Upper lobe of left lung (tissue), 6 donors: ENCODE results near the gene FNDC7. TPM values are rescaled to one million over a fixed set of nuclear protein-coding genes. Genes with fewer than 3 reads are reported as not detected.

Experiments used
- ATAC-seq, 2 donors: fragments of 200-7000 bp; cut with Tn5 transposase; one replicate each; pipeline ENCODE4 v1.9.1; 2022; ENCODE audit warnings: mild to moderate bottlenecking in 2 of 2, moderate library complexity in 2 of 2; ENCODE audit not compliant: low FRiP score in 2 of 2
- DNase-seq, 2 donors: peaks; one replicate each; pipeline ENCODE4 v3.0.0-alpha.2; 2019 to 2020
- H3K27ac ChIP-seq, 4 donors: fragments of 200-600 bp; sonication (generic); one replicate each; pipeline ENCODE4 v1.5.1; 2016 to 2019
- H3K27me3 ChIP-seq, 4 donors: fragments of 200-600 bp; sonication (generic); one replicate each; pipeline ENCODE4 v1.5.1; 2017 to 2019
- H3K36me3 ChIP-seq, 4 donors: fragments of 200-600 bp; sonication (generic); one replicate each; pipeline ENCODE4 v1.5.1; 2016 to 2019
- H3K4me1 ChIP-seq, 4 donors: fragments of 200-600 bp; sonication (generic); one replicate each; pipeline ENCODE4 v1.5.1; 2018 to 2019
- H3K4me3 ChIP-seq, 4 donors: fragments of 200-600 bp; sonication (generic); one replicate each; pipeline ENCODE4 v1.5.1; 2017 to 2019; ENCODE audit warnings: mild to moderate bottlenecking in 2 of 4, moderate library complexity in 1 of 4
- H3K9me3 ChIP-seq, 4 donors: fragments of 200-600 bp; sonication (generic); one replicate each; pipeline ENCODE4 v1.5.1; 2018 to 2019
- EP300 ChIP-seq, 4 donors: sonication (generic); formaldehyde crosslinking; IDR thresholded peaks; one replicate each; pipeline ENCODE4 v1.5.1; 2017; ENCODE audit warnings: antibody characterized with exemption in 4 of 4, control low read depth in 2 of 4
- POLR2A ChIP-seq, 4 donors: fragments of 450-650 bp; IDR thresholded peaks; one replicate each; pipeline ENCODE4 v1.5.1; 2016 to 2017; ENCODE audit warnings: antibody characterized with exemption in 4 of 4, mild to moderate bottlenecking in 2 of 4
- POLR2AphosphoS5 ChIP-seq, 2 donors: sonication (generic); formaldehyde crosslinking; IDR thresholded peaks; one replicate each; pipeline ENCODE4 v1.5.1; 2017; ENCODE audit warnings: antibody characterized with exemption in 2 of 2
- WGBS, 2 donors: methylation state at CpG; one replicate each; pipeline ENCODE4 v1.1.5; 2017 to 2018; 5-methylcytosine and 5-hydroxymethylcytosine counted together
- total RNA-seq, 6 donors: library from RNA; depleted of rRNA in 4 of 6; stranded (reverse); fragments of >200 nt in 4 of 6; gene quantifications; one replicate each; pipeline versions ENCODE4 v1.1.0 to v1.2.1, GENCODE V29; 2016 to 2021
- TF ChIP-seq, protein P1 (sequence below), 6 experiments: fragments of 450-650 bp in 4 of 6; fragments of 200-600 bp in 2 of 6; sonication (generic) in 2 of 6; IDR thresholded peaks; one replicate each; pipeline ENCODE4 v1.5.1; 2016 to 2019; ENCODE audit warnings: antibody characterized with exemption in 6 of 6
- donor health status: DM: no; HTN: no; CAD: no; lungs with moderate emphysema.
- donor health status: DM: no; HTN: yes; CAD: no; lungs with severe emphysema.

Gene FNDC7, protein sequence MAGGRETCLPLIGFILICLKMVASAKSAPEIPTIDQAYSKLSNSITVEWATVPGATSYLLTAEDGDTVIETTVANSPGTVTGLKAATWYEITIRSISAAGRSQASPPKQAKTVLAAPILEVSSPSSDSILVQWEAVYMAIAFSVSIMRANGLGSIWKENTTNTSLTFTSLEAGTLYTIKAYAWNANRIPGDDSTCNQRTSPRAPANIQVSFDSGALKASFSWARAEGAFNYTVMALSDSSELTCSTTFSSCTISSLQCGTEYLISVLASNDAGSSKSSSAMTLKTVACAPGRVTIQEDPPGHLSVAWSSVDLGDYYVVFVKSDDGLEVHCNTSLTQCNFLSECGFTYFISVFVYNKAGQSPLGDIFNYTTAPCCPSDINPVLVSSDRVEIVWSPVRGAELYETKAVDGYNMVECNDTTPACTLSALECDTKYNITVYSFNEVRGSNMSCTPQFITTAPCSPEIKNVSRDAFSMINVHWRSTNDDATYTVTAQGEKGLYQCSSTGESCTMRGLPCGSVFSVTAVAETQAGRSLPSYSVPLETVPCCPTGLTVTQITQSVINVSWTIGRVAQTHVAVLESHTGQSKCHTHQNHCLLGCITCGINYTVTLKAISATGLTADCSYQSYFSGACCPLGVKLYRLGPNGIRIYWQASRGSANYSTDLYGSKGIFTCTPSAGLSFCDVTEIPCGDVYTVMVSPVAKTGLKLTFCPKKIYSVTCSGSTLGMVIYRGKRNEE
- 1 to 10 TPM in 1 of 6 donors, not detected in 5; 2.1 TPM for total RNA-seq

DNA sequence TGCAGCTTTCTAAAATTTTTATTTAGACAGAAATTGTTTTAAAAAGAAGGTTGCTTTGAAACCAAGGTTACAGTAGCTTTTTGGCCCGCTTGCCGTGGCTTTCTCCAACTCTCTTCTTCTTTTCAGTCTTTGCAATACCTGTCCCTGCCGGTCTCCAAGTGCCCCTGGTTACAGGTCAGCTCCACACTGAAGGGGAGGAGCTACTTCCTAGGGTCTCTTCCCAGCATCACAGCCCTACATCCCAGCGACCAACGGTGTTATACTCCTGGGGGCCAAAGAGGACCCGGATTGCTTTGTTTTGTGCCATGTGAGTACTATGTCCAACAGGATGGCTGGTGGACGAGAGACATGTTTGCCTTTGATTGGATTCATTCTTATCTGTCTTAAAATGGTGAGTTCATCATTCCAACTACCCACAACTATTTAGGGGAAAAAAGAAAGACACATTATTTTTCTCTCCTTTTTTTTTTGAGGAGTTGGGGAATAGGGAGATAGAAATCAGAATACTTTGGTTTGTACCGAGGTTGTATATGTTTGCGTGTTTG is at the start of gene FNDC7:
FNDC7 (plus strand) TSS at position 303 of the 545 bp plus-strand sequence; CDS start at position 329, 26 bp downstream.
- DNase-seq (no peak), ATAC-seq (no peak)
- H3K4me1 ChIP-seq = no peaks in the 10 kb centered on the region
- TF ChIP-seq, protein P1, sequence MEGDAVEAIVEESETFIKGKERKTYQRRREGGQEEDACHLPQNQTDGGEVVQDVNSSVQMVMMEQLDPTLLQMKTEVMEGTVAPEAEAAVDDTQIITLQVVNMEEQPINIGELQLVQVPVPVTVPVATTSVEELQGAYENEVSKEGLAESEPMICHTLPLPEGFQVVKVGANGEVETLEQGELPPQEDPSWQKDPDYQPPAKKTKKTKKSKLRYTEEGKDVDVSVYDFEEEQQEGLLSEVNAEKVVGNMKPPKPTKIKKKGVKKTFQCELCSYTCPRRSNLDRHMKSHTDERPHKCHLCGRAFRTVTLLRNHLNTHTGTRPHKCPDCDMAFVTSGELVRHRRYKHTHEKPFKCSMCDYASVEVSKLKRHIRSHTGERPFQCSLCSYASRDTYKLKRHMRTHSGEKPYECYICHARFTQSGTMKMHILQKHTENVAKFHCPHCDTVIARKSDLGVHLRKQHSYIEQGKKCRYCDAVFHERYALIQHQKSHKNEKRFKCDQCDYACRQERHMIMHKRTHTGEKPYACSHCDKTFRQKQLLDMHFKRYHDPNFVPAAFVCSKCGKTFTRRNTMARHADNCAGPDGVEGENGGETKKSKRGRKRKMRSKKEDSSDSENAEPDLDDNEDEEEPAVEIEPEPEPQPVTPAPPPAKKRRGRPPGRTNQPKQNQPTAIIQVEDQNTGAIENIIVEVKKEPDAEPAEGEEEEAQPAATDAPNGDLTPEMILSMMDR (IDR thresholded peaks at IDR 0.05) = no peak
- TF ChIP-seq POLR2A (IDR thresholded peaks at IDR 0.05) = no peak
- no peak for TF ChIP-seq EP300 (IDR thresholded peaks at IDR 0.05)
- TF ChIP-seq POLR2AphosphoS5 (IDR thresholded peaks at IDR 0.05) = no peak
- H3K36me3 ChIP-seq = no peaks in the 10 kb centered on the region
- no peak within 1 kb of the TSS for H3K4me3 ChIP-seq
- H3K9me3 ChIP-seq = no peaks in the 10 kb centered on the region
- H3K27ac ChIP-seq = no peak within 1 kb of the TSS
- no peaks in the 10 kb centered on the region for H3K27me3 ChIP-seq
- WGBS, 2 donors = 50 to 57% methylated on average over 8 to 9 of the region's 9 CpGs

DNA sequence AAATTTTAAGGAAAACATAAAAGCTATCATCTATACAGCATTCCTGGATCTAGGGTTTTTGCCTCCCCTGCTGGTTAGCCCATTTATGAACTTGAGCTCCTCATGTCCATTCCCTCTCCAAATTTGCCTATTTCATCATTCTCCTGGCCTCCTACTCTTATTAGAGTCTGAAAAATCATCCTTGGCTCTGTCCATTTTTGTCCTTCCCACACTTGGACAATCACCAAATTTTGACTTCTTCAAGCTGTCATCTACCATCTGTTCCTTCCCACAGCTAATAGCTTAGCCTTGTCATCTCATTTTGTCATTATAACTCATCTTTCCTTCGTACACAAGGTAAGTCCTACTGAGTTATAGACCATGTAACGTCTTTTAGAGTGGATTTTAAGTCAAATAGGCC is 49.6 kb upstream of the FNDC7 start:
- no peak for ATAC-seq
- no peak overlapping the region for H3K4me3 ChIP-seq
- 82 to 85% methylated on average over 2 of the region's 2 CpGs for WGBS, 2 donors
- H3K4me1 ChIP-seq = peaks cover 0 to 10% (median 5%) of the 10 kb centered on the region in 4 donors
- no peak for DNase-seq
- no peak overlapping the region for H3K27ac ChIP-seq
- H3K9me3 ChIP-seq = no peaks in the 10 kb centered on the region
- TF ChIP-seq POLR2AphosphoS5 (IDR thresholded peaks at IDR 0.05) (no peak), EP300 (IDR thresholded peaks at IDR 0.05) (no peak)
- TF ChIP-seq, protein P1 (IDR thresholded peaks at IDR 0.05) = no peak
- H3K27me3 ChIP-seq = no peaks in the 10 kb centered on the region
- H3K36me3 ChIP-seq = no peaks in the 10 kb centered on the region

DNA sequence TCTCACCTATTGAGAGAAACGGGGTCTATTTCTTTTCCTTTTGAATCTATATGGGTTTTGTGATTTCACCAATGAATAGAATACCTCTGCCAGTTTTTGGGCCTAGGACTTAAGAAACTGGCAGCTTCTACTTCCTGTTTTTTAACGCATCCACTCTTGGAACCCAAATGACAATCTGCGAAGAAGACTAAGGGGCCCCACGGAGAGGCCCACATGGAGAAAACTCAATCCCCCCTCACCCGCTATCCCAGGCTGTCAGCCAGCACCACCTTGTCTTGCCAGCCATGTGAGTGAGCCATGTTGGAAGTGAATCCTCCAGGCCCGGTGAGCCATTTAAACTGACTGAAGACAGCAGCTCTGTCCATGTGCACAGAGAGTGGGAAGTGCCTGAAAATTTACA is 48.2 kb upstream of the FNDC7 start:
- DNase-seq (no peak), ATAC-seq (no peak)
- H3K27ac ChIP-seq = no peak overlapping the region
- H3K27me3 ChIP-seq = no peaks in the 10 kb centered on the region
- no peaks in the 10 kb centered on the region for H3K9me3 ChIP-seq
- TF ChIP-seq, protein P1 (IDR thresholded peaks at IDR 0.05) = no peak
- no peak for TF ChIP-seq POLR2AphosphoS5 (IDR thresholded peaks at IDR 0.05)
- TF ChIP-seq POLR2A (IDR thresholded peaks at IDR 0.05) = no peak
- no peak for TF ChIP-seq EP300 (IDR thresholded peaks at IDR 0.05)
- H3K36me3 ChIP-seq = no peaks in the 10 kb centered on the region
- peaks cover 0 to 10% (median 5%) of the 10 kb centered on the region in 4 donors for H3K4me1 ChIP-seq
- 77 to 78% methylated on average over 6 of the region's 6 CpGs for WGBS, 2 donors
- no peak overlapping the region for H3K4me3 ChIP-seq

DNA sequence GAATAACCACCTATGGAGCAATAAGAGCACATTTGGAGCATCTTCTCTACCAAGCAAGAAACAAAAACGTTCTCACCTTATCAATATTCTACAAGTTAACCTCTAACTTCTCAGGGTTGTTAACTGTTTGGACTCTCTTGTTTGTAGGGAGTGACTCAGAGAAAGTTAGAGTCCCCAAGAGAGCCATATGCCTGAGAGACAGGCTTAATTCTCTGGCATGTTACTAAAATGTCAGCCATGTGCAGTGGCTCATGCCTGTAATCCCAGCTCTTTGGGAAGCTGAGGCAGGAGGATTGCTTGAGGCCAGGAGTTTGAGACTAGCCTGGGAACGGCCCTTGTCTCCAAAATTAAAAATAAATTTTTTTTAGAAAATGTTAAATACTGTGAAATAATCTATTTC is 47.6 kb upstream of the FNDC7 start:
- DNase-seq = no peak
- H3K4me1 ChIP-seq = peaks cover 0 to 10% (median 5%) of the 10 kb centered on the region in 4 donors
- H3K27ac ChIP-seq = no peak overlapping the region
- TF ChIP-seq POLR2AphosphoS5 (IDR thresholded peaks at IDR 0.05) = no peak
- no peak for TF ChIP-seq POLR2A (IDR thresholded peaks at IDR 0.05)
- TF ChIP-seq EP300 (IDR thresholded peaks at IDR 0.05) = no peak
- TF ChIP-seq, protein P1 (IDR thresholded peaks at IDR 0.05) = no peak
- no peak for ATAC-seq
- H3K36me3 ChIP-seq = no peaks in the 10 kb centered on the region
- WGBS, 2 donors = 80 to 88% methylated on average over 2 of the region's 2 CpGs
- H3K9me3 ChIP-seq = no peaks in the 10 kb centered on the region
- H3K27me3 ChIP-seq = no peaks in the 10 kb centered on the region
- no peak overlapping the region for H3K4me3 ChIP-seq
